K562 (cell line): Measurements from ENCODE around the gene TRNAU1AP. TPM values are rescaled to one million over a fixed set of nuclear protein-coding genes. Genes with fewer than 3 reads are reported as not detected.

Source experiments
- FOXM1 ChIP-seq, 2 experiments: fragments of 450-650 bp in 1 of 2; sonication (generic) in 1 of 2; formaldehyde crosslinking in 1 of 2; IDR thresholded peaks; 2 replicates each; pipeline versions ENCODE4 v1.6.1 to v1.9.0; 2017 to 2022; ENCODE audit warnings: low read depth in 2 of 2, mild to moderate bottlenecking in 2 of 2, missing genetic modification reagents in 1 of 2, moderate library complexity in 1 of 2
- HCFC1 ChIP-seq: IDR thresholded peaks from 2 replicates; pipeline ENCODE4 v1.6.1; 2012; ENCODE audit warnings: low read depth, low read length, improper control_type of control experiment
- HIVEP1 ChIP-seq: fragments of 250-450 bp; sonication (Bioruptor Pico); IDR thresholded peaks from 2 replicates; pipeline ENCODE4 v1.4.0; 2020; ENCODE audit warnings: mild to moderate bottlenecking
- KLF10 ChIP-seq: fragments of 250-450 bp; sonication (Bioruptor Pico); IDR thresholded peaks from 2 replicates; pipeline ENCODE4 v1.6.1; 2021; ENCODE audit warnings: matching md5 sums
- LARP7 ChIP-seq: fragments of 450-650 bp; IDR thresholded peaks from 2 replicates; pipeline ENCODE4 v1.6.1; 2016
- NR4A1 ChIP-seq, 2 experiments: fragments of 250-450 bp in 1 of 2; fragments of 450-650 bp in 1 of 2; sonication (Bioruptor Pico) in 1 of 2; IDR thresholded peaks; 2 replicates each; pipeline versions ENCODE4 v1.4.0 to v1.6.1; 2016 to 2020; ENCODE audit warnings: mild to moderate bottlenecking in 2 of 2, missing compliant biosample characterization in 1 of 2, missing genetic modification characterization in 1 of 2, moderate library complexity in 1 of 2
- PCBP1 ChIP-seq: fragments of 200-400 bp; formaldehyde crosslinking; IDR thresholded peaks from 2 replicates; pipeline ENCODE4 v1.6.1; 2018; ENCODE audit warnings: mild to moderate bottlenecking, low read depth, low read length; ENCODE audit not compliant: poor library complexity, severe bottlenecking
- RFX5 ChIP-seq: IDR thresholded peaks from 2 replicates; pipeline ENCODE4 v1.6.1; 2011; ENCODE audit warnings: low read depth, mild to moderate bottlenecking, improper control_type of control experiment, low read length
- SMAD4 ChIP-seq: fragments of 250-450 bp; sonication (Bioruptor Pico); conservative IDR thresholded peaks from 2 replicates; pipeline ENCODE4 v1.8.0; 2021; ENCODE audit warnings: inconsistent platforms, mild to moderate bottlenecking, moderate library complexity
- SP1 ChIP-seq: sonication (generic); formaldehyde crosslinking; IDR thresholded peaks from 2 replicates; pipeline ENCODE4 v1.8.1; 2022; ENCODE audit warnings: mild to moderate bottlenecking, missing genetic modification reagents
- TCFL5 ChIP-seq: fragments of 250-450 bp; sonication (Bioruptor Pico); conservative IDR thresholded peaks from 2 replicates; pipeline ENCODE4 v1.6.1; 2021; ENCODE audit warnings: mild to moderate bottlenecking, moderate library complexity, matching md5 sums
- TOE1 ChIP-seq, 2 experiments: fragments of 450-650 bp in 1 of 2; sonication (generic) in 1 of 2; formaldehyde crosslinking in 1 of 2; IDR thresholded peaks; 2 replicates each; pipeline versions ENCODE4 v1.7.1 to v1.8.0; 2016 to 2022; ENCODE audit warnings: borderline replicate concordance in 2 of 2, mild to moderate bottlenecking in 2 of 2, antibody characterized with exemption in 1 of 2, inconsistent platforms in 1 of 2, low read depth in 1 of 2, missing genetic modification reagents in 1 of 2, moderate library complexity in 1 of 2
- YBX1 ChIP-seq: fragments of 450-650 bp; IDR thresholded peaks from 2 replicates; pipeline ENCODE4 v1.7.1; 2016; ENCODE audit warnings: mild to moderate bottlenecking
- ZBTB1 ChIP-seq: sonication (generic); formaldehyde crosslinking; IDR thresholded peaks from 2 replicates; pipeline ENCODE4 v1.8.1; 2023; ENCODE audit warnings: missing genetic modification reagents, low read depth, mild to moderate bottlenecking, borderline replicate concordance
- ZKSCAN1 ChIP-seq: fragments of 150-350 bp; IDR thresholded peaks from 2 replicates; pipeline ENCODE4 v1.6.1; 2016; ENCODE audit warnings: low read depth, low read length
- ZKSCAN3 ChIP-seq: fragments of 250-450 bp; sonication (Bioruptor Pico); IDR thresholded peaks from 2 replicates; pipeline ENCODE4 v1.4.0; 2020
- ZNF551 ChIP-seq: fragments of 250-450 bp; sonication (Bioruptor Pico); IDR thresholded peaks from 2 replicates; pipeline ENCODE4 v1.5.0; 2021; ENCODE audit warnings: mild to moderate bottlenecking, moderate library complexity
- polyA plus RNA-seq, 8 experiments: library from polyadenylated mRNA; depleted of rRNA in 4 of 8; stranded (reverse) in 5 of 8; unstranded in 3 of 8; fragments of >200 nt; fragmentation: Nextera tagmentation in 2 of 8; fragmentation: Illumina TruSeq in 1 of 8; extraction: Ambion mirVana in 2 of 8; extraction: Trizol in 1 of 8; gene quantifications; 2 replicates each; pipeline versions ENCODE4 v1.2.1 to v1.2.3, GENCODE V29; 2011 to 2014; ENCODE audit warnings: inconsistent platforms in 1 of 8, missing spikeins in 1 of 8
- total RNA-seq, 7 experiments: library from RNA; depleted of rRNA in 6 of 7; stranded (reverse); fragments of >200 nt in 6 of 7; fragmentation: Illumina TruSeq in 2 of 7; extraction: Trizol in 2 of 7; gene quantifications; 2 replicates each; pipeline versions ENCODE4 v1.2.1 to v1.2.3, GENCODE V29; 2011 to 2021; ENCODE audit warnings: low replicate concordance in 1 of 7
- TF ChIP-seq, protein P1 (sequence below): fragments of 450-650 bp; IDR thresholded peaks from 2 replicates; pipeline ENCODE4 v1.6.1; 2016; ENCODE audit warnings: antibody characterized with exemption
- TF ChIP-seq, protein P2 (sequence below): fragments of 250-450 bp; sonication (Bioruptor Pico); IDR thresholded peaks from 2 replicates; pipeline ENCODE4 v1.4.0; 2020; ENCODE audit warnings: mild to moderate bottlenecking
- TF ChIP-seq, protein P3 (sequence below): sonication (generic); formaldehyde crosslinking; IDR thresholded peaks from 2 replicates; pipeline ENCODE4 v1.8.0; 2022; ENCODE audit warnings: mild to moderate bottlenecking, missing genetic modification reagents
- TF ChIP-seq, protein P4 (sequence below): fragments of 250-450 bp; sonication (Bioruptor Pico); IDR thresholded peaks from 2 replicates; pipeline ENCODE4 v1.5.0; 2022; ENCODE audit warnings: mild to moderate bottlenecking

TRNAU1AP gene
- total and polyA plus RNA-seq, 9 of the 15 experiments (the other 6 are each of a cell fraction or from before 2014, with no cell fraction given) = 34.9 to 110 (median 46.3) TPM

- peak; percentile 78 for TF ChIP-seq RFX5
- no peak for TF ChIP-seq YBX1
- TF ChIP-seq HIVEP1 (CRISPR knock-in tag) = no peak
- TF ChIP-seq, protein P1, sequence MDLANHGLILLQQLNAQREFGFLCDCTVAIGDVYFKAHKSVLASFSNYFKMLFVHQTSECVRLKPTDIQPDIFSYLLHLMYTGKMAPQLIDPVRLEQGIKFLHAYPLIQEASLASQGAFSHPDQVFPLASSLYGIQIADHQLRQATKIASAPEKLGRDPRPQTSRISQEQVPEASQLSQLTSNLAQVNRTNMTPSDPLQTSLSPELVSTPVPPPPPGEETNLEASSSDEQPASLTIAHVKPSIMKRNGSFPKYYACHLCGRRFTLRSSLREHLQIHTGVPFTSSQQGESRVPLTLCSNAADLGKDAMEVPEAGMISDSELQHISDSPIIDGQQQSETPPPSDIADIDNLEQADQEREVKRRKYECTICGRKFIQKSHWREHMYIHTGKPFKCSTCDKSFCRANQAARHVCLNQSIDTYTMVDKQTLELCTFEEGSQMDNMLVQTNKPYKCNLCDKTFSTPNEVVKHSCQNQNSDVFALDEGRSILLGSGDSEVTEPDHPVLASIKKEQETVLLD = peak; percentile 94
- TF ChIP-seq, protein P2, sequence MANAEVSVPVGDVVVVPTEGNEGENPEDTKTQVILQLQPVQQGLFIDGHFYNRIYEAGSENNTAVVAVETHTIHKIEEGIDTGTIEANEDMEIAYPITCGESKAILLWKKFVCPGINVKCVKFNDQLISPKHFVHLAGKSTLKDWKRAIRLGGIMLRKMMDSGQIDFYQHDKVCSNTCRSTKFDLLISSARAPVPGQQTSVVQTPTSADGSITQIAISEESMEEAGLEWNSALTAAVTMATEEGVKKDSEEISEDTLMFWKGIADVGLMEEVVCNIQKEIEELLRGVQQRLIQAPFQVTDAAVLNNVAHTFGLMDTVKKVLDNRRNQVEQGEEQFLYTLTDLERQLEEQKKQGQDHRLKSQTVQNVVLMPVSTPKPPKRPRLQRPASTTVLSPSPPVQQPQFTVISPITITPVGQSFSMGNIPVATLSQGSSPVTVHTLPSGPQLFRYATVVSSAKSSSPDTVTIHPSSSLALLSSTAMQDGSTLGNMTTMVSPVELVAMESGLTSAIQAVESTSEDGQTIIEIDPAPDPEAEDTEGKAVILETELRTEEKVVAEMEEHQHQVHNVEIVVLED = peak; percentile 65
- TF ChIP-seq, protein P3, sequence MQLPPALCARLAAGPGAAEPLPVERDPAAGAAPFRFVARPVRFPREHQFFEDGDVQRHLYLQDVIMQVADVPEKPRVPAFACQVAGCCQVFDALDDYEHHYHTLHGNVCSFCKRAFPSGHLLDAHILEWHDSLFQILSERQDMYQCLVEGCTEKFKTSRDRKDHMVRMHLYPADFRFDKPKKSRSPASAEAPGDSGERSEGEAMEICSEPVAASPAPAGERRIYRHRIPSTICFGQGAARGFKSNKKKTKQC (CRISPR knock-in tag) = peak; percentile 9; the same call in 1 of the 2 replicates
- no peak for TF ChIP-seq ZKSCAN3
- peak; percentile 69; the same call in 1 of the 2 replicates for TF ChIP-seq ZBTB1 (CRISPR knock-in tag)
- no peak for TF ChIP-seq NR4A1 (CRISPR knock-in tag; IDR thresholded peaks at IDR 0.05)
- no peak; the same call in 1 of the 2 replicates for TF ChIP-seq NR4A1 (tag; IDR thresholded peaks at IDR 0.05)
- no peak for TF ChIP-seq SMAD4 (CRISPR knock-in tag)
- peak; percentile 74 for TF ChIP-seq HCFC1
- no peak for TF ChIP-seq ZNF551
- TF ChIP-seq LARP7 = peak; percentile 61; the same call in 1 of the 2 replicates
- no peak; the same call in 1 of the 2 replicates for TF ChIP-seq ZKSCAN1
- TF ChIP-seq TCFL5 (CRISPR knock-in tag) = no peak
- TF ChIP-seq FOXM1 (IDR thresholded peaks at IDR 0.05; ENCODE audit: low read depth) = no peak
- no peak for TF ChIP-seq FOXM1 (CRISPR knock-in tag; IDR thresholded peaks at IDR 0.05; ENCODE audit: low read depth)
- peak; percentile 94 for TF ChIP-seq TOE1 (IDR thresholded peaks at IDR 0.05; ENCODE audit: borderline replicate concordance)
- no peak for TF ChIP-seq TOE1 (CRISPR knock-in tag; IDR thresholded peaks at IDR 0.05; ENCODE audit: borderline replicate concordance, low read depth)
- TF ChIP-seq KLF10 (CRISPR knock-in tag) = no peak
- TF ChIP-seq, protein P4, sequence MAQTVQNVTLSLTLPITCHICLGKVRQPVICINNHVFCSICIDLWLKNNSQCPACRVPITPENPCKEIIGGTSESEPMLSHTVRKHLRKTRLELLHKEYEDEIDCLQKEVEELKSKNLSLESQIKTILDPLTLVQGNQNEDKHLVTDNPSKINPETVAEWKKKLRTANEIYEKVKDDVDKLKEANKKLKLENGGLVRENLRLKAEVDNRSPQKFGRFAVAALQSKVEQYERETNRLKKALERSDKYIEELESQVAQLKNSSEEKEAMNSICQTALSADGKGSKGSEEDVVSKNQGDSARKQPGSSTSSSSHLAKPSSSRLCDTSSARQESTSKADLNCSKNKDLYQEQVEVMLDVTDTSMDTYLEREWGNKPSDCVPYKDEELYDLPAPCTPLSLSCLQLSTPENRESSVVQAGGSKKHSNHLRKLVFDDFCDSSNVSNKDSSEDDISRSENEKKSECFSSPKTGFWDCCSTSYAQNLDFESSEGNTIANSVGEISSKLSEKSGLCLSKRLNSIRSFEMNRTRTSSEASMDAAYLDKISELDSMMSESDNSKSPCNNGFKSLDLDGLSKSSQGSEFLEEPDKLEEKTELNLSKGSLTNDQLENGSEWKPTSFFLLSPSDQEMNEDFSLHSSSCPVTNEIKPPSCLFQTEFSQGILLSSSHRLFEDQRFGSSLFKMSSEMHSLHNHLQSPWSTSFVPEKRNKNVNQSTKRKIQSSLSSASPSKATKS = no peak
- peak; percentile 96 for TF ChIP-seq SP1 (CRISPR knock-in tag)
- TF ChIP-seq PCBP1 = peak; percentile 87
Observed at GRCh38 chr1:28552758-28553663, at the start of gene TRNAU1AP (continued).
